TTC549 (cell line): Measurements from ENCODE around the gene LARP1.

ENCODE experiments used
- FAIRE-seq: peaks from 2 replicates; lab custom pipeline; 2012; peaks lifted over from hg19 to GRCh38; lab: Jason Lieb, UNC

Gene LARP1

DNA sequence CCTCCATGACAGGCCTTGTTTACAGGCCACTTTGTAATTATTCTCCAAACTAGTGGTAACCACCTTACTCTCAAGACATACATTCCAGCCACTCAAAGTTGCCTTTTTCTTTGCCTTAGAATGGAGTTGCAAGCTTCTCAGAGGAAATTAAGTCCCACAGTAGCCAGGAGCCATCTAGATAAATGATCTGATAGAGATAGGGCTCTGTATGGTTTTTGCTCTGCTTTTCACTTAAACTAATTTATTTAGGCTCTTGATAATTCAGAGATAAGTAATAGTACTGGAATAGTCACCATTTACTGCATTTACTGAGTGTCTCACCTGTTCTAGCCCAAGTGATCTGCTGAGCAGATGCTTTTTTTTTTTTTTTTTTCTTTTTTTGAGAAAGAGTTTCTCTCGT, 7.5 kb downstream of the LARP1 start:
- no peak for FAIRE-seq

DNA sequence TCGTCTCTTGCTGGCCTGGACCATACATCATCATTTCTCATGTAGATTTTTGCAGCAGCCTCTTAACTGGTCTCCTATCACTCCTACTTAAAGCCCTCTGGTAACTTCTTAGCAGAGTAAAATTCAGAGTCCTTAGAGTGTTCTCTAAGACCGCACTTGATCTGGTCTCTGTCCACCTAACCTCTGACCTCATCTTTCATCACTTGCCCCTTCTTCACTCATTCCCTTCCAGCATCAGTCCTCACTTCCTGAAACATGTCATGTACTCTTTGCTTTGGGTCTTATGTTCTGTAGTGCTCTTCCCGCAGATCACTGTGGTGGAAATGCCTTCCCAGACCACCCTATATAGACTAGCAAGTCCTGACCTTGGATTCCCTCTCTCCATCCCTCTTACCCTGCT, 9.8 kb downstream of the LARP1 start:
- no peak for FAIRE-seq

DNA sequence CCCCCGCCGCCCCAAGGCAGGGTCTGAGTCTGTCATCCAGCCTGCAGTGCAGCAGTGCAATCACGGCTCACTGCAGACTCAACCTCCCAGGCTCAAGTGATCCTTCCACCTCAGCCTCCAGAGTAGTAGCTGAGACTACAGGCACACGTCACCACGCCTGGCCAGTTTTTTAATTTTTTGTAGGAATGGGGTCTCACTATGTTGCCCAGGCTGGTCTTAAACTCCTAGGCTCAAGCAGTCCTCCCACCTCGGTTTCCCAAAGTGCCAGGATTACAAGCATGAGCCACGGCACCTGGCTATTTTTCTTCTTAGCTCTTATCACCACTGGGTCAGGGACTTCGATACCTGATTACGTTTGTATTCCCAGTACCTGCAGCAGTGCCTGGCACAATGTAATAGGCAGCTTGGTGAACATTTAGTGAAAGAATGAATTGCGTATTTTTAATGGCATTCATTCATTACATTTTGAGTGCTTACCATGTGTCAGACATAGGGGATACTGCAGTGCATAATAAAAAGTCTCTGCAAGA, 10.3 kb downstream of the LARP1 start:
- no peak for FAIRE-seq

DNA sequence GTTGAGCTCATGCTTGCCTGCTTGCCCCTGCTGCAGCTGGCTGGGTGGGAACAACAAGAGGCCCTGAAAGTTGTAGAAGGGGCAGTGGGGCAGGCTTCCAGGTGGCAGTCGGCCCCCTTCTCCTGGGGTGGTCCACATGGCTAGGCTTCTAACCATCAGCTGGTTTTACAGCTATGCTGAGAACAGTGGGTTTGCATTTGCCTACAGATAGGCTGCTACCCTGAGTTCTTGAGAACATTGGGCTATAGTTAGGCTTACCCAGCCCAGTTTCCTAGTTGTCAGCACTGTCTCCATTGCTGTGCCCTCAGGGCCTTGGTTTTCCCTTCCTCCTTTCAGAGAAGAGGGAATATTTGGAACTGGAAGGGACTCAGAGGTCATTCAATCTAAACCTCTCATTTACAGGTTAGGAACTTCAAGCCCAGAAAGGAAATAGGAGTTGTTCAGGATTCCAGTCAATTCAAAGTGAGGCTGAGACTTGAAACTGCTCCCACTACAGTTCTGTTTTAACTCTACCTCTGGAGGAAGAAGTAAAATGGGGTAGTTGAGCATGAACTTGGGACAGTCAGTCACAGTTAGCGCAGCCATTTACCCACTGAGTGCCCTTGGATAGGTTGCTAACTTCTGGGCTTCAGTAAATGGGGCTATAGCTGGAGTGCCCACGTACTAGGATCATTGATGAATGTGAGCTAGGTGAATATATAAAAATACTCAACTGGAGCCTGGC, 11.5 kb downstream of the LARP1 start:
- no peak for FAIRE-seq

DNA sequence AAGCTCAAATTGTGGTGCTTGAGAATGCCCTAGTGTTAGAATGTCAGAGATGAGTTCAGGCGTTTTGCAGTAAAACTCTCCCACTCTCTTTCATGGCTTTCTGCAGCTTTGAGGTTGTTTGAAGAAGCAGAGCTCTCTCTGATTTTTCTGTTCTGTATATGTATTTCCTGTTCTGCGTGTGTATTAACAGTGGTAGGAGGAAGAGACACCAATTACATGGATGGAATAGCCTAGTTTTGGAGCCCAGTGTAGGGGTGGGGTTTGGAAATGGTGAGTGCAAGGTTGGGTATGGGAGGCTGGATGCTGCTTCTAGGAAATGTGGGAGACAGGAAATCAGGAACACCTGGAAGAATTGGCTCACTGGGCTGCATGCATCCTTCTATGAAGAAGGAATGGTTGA, 12.4 kb downstream of the LARP1 start:
- FAIRE-seq: no peak

DNA sequence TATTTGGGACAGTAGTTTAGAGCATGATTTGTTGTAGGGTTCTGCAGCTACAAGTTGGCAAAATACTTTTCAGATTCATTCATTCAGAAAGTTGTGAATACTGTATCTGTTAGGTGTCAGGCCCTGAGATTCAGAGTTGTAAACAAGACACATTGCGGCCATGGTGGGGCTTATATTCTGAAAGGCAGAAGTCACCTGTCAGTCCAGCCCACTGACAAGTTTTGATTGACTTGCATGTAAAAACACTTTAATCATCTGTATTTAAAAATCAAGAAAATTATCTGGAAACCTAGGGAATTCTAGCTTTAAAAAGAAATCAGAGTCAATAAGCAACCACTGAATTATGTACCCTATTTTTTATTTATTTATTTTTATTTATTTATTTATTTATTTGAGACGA, 13.0 kb downstream of the LARP1 start:
- no peak for FAIRE-seq

DNA sequence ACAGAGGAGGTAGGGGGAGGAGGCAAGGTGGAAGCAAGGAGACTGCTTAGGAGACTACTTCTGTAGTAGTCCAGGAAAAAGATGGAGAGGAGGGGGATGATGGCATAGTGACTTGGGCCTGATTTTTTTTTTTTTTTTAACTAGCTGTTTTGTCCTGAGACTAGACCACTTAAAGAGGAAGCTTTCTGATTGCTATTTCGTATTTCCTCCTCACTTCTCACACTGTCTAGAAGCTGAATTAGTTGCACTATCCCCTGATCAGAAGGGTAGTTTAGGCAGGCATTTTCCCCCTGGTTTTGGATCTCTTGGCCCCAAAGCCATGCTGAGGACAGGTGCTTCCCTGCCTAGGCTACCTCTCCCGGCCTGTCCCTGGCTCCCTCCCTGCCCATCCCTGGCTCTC, 14.9 kb downstream of the LARP1 start:
- no peak for FAIRE-seq

DNA sequence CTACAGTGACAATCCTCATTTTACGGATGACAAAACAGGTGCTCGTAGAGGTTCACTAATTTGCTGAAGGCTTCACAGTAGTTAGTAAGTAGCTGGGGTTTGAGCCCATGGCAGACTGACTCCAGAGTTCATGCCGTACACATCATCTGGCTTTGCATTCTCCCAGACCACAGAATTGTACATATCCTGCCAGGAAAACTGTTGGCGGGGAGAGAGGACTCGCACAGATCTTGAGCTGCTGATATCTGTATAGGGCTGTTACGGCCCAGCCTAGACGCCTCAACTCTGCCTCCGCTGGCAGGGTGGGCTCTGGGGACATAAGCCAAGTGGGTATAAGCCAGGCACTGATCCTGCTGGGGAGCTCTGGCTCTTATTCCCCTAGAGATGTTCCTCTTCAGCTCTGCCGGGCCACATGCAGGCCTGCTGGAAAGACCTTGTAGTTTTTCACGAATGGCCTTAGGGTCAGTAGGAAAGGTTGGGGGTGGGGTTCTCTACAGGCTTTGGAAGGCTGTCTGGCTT, 16.3 kb downstream of the LARP1 start:
- no peak for FAIRE-seq

DNA sequence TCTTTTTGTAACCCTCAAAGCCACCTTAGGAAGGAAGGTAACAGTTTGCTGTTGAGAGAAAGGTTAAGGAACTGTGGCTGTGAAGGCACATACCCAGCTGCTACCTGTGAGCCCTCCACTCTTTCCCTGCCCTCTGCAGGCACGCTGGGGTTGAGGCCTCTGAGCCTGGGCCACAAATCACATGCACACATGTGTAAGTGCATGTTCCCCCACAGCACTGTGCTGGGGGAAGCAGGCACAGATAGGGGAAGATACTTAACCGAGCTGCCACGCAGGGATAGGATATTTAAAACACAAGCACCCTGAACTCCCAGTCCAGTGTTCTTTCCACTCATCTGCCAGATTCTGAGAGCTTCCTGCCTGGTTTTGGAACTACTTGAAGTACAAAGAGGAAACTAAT, 18.1 kb downstream of the LARP1 start:
- no peak for FAIRE-seq

DNA sequence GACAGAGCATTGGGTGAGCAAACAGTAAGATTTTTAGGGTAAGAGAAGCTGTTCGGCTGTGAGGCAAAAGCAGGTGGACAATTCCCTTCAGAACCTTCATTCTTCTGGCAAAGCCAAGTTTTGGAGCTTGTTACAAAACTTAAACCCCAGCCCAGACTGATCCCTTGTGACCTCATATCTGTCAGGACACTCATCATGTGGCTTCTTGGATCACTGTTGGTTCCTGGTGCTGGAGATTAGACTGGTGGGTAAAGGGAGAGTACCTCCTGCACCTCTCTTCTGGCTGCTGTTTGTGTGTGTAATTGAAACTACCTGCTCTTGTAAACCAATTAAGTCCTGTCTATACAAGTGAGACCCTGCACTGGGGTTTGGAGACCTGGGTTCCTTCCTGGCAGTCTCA, 21.0 kb downstream of the LARP1 start:
- FAIRE-seq: no peak

DNA sequence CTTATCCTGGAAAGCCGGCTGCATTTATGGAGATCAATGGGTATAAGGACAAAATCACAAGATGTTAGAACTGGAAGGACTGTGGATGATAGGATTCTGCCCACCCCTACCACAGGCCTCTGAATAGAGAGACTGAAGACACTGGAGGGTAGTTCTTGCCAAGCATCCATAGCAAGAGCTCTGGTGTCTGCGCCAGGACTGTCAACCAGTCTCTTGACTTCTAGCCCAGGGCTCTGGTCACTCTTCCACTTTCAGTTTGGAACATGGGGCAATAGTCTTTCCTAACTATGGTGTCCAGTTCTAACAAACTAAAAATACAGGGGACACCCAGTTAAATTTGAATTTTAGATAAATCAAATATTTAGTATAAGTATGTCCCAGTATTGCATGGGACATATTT, 23.4 kb downstream of the LARP1 start:
- FAIRE-seq: no peak

DNA sequence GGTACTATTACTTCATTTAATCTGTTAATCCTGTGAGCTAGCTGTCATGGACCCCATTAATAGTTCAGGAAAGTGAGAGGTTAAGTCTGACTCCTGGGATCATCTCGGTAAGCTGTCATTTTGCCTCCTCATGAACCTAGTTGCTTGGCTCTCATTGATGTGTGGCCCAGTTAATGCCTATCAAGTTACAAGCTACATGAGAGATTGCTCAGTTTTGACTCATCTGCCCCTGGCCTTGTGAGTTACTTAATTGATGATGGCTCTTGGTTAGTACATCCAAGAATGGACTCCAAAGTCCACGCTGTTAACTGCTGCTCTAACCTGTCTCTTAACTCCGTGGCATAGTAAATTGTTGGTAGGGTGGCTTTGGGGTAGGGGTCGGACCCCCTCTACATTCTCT, 23.9 kb downstream of the LARP1 start:
- FAIRE-seq: no peak

DNA sequence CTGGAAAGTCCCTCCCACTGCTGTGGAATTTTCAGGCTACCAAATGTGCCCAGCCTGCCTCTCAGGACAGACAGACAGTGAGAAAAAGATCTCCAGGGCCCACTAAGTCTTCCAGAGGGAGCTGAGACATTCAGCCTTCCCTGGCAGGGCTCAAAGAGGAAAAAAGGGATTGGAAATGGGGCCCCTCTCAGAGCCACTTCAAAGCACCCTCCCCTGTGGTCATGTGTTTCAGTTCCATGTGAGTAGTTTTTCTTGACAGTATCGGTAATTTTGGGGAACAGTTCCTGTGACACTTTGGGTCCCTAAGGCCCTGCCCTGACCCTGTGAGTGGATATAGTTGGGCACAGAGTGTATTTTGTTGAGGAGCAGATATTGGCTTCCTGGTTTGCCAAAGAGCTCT, 25.0 kb downstream of the LARP1 start:
- no peak for FAIRE-seq

DNA sequence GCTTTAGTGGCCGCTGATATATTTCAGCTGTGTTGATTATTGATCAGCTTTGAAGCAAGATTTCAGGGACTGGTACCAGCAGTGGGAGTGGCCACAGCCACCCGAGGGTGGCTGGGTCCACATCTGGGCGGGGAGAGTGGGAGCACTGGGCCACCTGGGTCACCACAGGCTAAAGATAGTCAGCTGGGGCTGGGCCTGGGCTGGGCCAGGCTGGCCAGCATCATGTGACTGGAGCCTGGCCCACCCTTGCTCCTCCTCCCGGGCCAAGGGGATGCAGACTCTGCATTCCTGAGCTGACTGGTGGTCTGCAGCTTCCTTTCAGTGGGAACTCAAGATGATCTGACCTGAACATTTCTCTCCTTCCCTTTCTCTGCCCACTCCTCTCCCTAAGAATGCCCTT, 27.1 kb downstream of the LARP1 start:
- no peak for FAIRE-seq

DNA sequence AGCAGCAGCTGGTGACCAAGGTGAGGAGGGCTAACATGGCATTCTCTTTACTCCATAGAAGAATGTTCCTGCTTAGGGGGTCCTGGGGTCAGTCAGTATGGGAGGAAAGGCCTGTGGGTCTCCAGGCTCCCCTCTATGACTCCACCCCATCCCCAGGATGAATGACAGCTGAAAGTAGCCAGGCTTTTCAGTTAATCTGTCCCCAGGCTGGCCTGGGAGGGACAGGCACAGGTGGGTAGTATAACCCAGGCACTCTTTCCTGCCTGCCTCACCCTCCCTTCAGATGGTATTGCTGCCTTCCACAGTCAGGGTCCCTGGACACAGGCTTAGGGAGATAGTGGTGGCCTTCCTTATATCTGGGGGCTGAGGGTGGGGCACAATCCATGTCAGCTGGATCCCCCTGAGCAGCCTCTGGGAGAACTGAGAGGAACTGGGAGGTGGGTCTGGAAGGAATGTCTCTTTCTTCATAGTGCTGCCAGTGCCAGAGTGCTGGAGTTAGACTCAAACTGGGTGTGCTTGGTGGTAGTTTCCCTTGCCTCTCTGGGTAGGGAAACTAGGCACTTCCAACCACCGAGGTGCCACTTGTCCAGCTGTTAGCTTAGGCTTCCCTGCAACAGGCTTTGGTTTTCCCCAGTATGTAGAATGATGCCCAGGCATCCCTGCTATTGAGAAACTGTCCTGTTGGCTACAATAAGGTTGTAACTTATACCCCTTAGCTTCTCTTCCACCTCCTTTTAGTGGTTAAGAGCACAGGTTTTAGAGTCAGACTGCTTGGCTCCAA, 27.8 kb downstream of the LARP1 start:
- FAIRE-seq: no peak

DNA sequence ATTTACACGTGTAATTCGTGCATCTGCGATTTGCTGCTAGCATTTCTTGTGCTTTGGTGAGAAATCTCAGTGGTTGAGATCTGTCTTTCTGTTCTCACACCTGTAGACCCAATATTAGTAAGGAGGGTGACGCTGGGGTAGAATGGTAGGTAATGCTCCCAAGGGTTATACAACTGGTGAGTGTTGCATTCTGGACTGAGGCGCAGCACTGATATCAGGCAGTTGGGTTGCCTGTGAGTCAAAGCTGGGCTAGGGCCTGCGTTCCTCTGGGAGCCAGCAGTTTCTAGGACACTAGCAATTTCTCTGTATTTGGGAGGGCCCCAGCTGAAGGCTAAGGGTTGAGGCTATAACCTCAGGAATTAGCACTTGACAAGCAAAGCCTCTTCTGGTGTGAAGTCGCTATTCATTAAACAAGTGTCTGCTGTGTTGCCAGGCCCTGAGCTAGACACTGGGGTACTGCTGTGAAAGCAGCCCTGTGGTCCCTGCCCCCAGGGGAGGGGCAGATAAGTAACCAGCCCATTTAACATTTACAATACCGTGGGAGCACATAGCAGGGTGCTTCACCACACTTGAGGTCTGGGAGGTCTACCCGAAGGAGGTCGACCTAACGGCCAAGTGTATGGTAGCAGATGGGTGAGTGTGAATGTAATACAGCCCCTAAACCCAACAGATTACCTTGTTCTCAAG, 28.7 kb downstream of the LARP1 start:
- FAIRE-seq: no peak

DNA sequence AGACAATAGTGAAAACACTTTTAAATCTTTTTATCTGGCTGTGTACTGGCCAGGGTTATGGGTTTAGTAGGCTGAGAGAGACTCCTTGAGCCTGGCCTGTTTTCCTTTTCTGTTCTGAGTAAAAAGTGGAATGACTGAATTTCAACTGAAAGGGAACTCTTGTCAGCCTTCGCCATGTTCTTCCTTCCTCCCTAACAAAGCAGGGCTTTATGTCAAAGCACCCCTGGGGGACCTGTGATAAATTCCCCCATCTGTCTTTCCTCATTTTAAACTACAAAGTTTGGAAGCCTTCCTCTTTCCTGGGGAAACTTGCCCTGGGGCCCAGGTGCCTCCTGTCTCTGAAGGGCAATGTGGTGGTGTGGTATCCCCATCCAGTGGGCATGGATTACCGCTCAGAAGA, 29.7 kb downstream of the LARP1 start:
- FAIRE-seq: no peak

DNA sequence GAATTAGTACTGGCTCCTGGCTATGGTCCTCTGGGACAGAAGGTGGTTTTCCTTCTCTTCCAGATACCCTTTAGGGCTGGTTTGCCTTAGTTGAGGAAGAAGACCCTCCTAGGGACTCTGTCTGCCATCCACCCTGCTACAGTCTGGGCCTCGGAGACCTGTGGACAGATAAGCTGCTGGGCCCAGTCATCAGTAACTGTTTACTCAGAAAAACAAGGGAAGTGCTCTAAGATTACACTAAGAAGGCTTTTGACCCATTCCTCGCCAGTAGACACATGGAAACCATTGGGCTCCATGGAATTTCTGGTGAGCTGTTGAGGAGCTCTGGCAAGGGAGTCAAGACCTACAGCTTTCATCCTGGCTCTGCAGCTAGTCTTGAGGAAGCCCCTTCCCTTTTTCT, 31.2 kb downstream of the LARP1 start:
- no peak for FAIRE-seq

DNA sequence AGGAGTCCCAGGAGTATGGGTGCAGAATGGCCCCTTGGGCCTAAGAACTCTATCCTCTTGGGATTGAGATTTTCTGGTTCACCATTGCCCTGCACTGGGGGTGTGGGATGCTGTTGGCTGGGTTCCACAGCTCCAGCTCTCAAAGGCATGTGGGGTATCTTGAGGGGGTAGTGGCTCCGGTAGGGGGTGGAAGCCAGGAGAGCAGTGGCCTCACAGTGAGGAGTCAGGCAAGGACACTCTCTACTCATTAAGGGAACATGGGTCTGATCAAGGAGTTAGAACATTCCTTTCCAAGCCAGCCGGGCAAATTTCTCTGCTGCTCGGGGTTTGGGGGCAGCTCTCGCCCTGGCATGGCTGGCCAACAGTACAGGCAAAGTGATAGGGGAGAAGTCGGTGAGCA, 33.0 kb downstream of the LARP1 start:
- no peak for FAIRE-seq

DNA sequence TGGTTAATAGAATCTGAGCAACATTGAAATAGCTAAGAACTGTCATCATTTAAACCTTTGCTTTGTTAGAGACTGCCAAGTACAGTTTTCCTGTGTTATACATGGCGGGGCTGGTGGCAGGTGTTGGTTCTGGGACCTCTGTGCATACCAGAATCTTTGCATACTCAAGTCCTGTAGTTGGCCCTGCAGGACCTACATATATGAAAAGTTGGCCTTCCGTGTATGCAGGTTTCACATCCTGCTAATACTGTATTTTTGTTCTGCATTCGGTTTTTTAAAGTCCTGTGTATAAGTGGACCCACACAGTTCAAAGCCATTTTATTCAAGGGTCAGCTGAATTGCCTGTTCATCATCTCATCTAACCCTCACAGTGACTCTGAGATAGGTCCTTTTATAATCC, 36.4 kb downstream of the LARP1 start:
- FAIRE-seq: no peak

DNA sequence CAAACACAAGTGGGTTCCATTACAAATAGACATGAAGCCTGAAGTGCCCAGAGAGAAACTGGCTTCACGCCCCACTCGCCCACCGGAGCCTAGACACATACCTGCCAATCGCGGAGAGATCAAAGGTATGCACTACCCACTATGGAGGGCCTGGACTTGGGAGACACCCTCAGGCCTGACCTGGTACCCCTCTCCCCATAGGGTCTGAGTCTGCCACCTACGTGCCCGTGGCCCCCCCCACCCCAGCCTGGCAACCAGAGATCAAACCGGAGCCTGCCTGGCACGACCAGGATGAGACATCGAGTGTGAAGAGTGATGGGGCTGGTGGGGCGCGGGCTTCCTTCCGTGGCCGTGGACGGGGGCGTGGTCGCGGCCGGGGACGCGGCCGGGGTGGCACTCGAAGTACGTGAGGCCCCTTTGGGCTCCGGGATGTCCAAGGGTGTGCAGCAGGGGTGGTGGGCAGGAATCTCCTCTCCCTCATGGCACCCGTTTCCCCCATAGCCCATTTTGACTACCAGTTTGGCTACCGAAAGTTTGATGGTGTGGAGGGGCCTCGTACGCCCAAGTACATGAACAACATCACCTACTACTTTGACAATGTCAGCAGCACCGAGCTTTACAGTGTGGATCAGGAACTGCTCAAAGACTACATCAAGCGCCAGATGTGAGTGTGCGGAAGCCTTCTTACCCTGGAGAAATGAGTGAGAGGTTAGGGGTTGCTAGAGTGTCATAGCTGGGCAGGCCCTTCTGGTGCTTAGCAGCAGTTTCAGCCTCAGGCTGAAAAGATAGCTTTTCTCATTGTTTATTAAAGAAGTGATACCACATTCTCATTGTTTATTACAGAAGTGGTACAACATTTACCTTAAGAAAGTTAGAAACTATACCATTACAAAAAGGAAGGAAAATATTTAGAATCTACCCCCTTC, 38.7 kb downstream of the LARP1 start:
- FAIRE-seq: no peak
